Endodermal cell (in vitro differentiated cells): ENCODE measurements around the gene CCDC27. TPM values are rescaled to one million over a fixed set of nuclear protein-coding genes. Genes with fewer than 3 reads are reported as not detected.

Source experiments
- DNase-seq: peaks from one replicate; pipeline ENCODE4 v3.0.0-alpha.2; 2017
- H3K27ac ChIP-seq: 2 replicates; pipeline ENCODE4 v1.5.1; 2013; ENCODE audit warnings: mild to moderate bottlenecking, low read depth, low read length, moderate library complexity
- H3K27me3 ChIP-seq: 2 replicates; pipeline ENCODE4 v1.6.1; 2013; ENCODE audit warnings: mild to moderate bottlenecking, low read length, moderate library complexity; ENCODE audit not compliant: insufficient read depth, control insufficient read depth, poor library complexity, severe bottlenecking
- H3K36me3 ChIP-seq: 2 replicates; pipeline ENCODE4 v1.7.0; 2013; ENCODE audit warnings: mild to moderate bottlenecking, low read length, moderate library complexity; ENCODE audit not compliant: control insufficient read depth, insufficient read depth
- H3K4me1 ChIP-seq: one replicate; pipeline ENCODE4 v1.7.0; 2013; ENCODE audit warnings: low read length; ENCODE audit not compliant: control insufficient read depth, insufficient read depth
- H3K4me3 ChIP-seq: 2 replicates; pipeline ENCODE4 v1.5.1; 2013; ENCODE audit warnings: mild to moderate bottlenecking, low read length, moderate library complexity
- H3K9ac ChIP-seq: 2 replicates; pipeline ENCODE4 v1.6.1; 2013; ENCODE audit warnings: mild to moderate bottlenecking, low read length, moderate library complexity; ENCODE audit not compliant: poor library complexity, severe bottlenecking; ENCODE audit errors: extremely low read depth
- H3K9me3 ChIP-seq: 2 replicates; pipeline ENCODE4 v1.6.1; 2013; ENCODE audit warnings: mild to moderate bottlenecking, low read length, moderate library complexity; ENCODE audit not compliant: control insufficient read depth
- H3K27ac Mint-ChIP-seq: 2 replicates; pipeline ENCODE4 v1.8.0; 2020; ENCODE audit warnings: mixed read lengths
- H3K27me3 Mint-ChIP-seq: 2 replicates; pipeline ENCODE4 v1.8.0; 2021; ENCODE audit warnings: mild to moderate bottlenecking, mixed read lengths; ENCODE audit not compliant: insufficient read depth
- H3K36me3 Mint-ChIP-seq: 2 replicates; pipeline ENCODE4 v1.8.0; 2020; ENCODE audit warnings: low read depth, mixed read lengths
- H3K4me1 Mint-ChIP-seq: 2 replicates; pipeline ENCODE4 v1.8.0; 2020; ENCODE audit warnings: mixed read lengths
- H3K4me3 Mint-ChIP-seq: 2 replicates; pipeline ENCODE4 v1.8.0; 2020; ENCODE audit warnings: mild to moderate bottlenecking, moderate library complexity, mixed read lengths
- H3K9me3 Mint-ChIP-seq: 2 replicates; pipeline ENCODE4 v1.8.0; 2020; ENCODE audit warnings: mild to moderate bottlenecking, mixed read lengths
- CTCF ChIP-seq: fragments of 200-600 bp; sonication (generic); conservative IDR thresholded peaks from 2 replicates; pipeline ENCODE4 v1.5.0; 2021; ENCODE audit warnings: antibody characterized with exemption, mild to moderate bottlenecking
- WGBS, 2 experiments: methylation state at CpG; one replicate each; pipeline versions ENCODE4 v1.1.5 to v1.1.7; 2013; ENCODE audit warnings: missing lambda C conversion rate in 2 of 2, mixed read lengths in 1 of 2; ENCODE audit not compliant: insufficient coverage in 1 of 2, insufficient read length in 1 of 2; 5-methylcytosine and 5-hydroxymethylcytosine counted together
- total RNA-seq, 2 donors: library from RNA; stranded (reverse); fragmentation: NEBNext Ultra II Directional in 1 of 2; extraction: Animal tissue kit (Norgen Biotek cat#: 25700) in 1 of 2; gene quantifications; 2 replicates in 1 of 2; 3 replicates in 1 of 2; pipeline ENCODE4 v1.2.1, GENCODE V29; 2021

The CCDC27 gene
- total RNA-seq, 2 donors from 2014 or later = not detected

GRCh38 chr1:3730543-3731247 is 21.6 kb upstream of the CCDC27 start:
- Mint-ChIP-seq H3K27me3 (peaks cover 4% of the 10 kb centered on the region), H3K27ac (no peak overlapping the region), H3K4me1 (no peaks in the 10 kb centered on the region), H3K9me3 (no peaks in the 10 kb centered on the region), H3K4me3 (no peak overlapping the region), H3K36me3 (peaks cover under 1% of the 10 kb centered on the region)
- no peak overlapping the region for H3K4me3 ChIP-seq
- H3K27me3 ChIP-seq = no peaks in the 10 kb centered on the region
- no peak overlapping the region for H3K27ac ChIP-seq
- no peaks in the 10 kb centered on the region for H3K4me1 ChIP-seq
- H3K9ac ChIP-seq = no peak overlapping the region
- no peaks in the 10 kb centered on the region for H3K36me3 ChIP-seq
- whole genome bisulfite sequencing, 2 experiments = 93 to 94% methylated on average over 21 to 25 of the region's 25 CpGs
- no peaks in the 10 kb centered on the region for H3K9me3 ChIP-seq
- TF ChIP-seq CTCF = no peak
- no peak for DNase-seq

GRCh38 chr1:3731583-3732433 is 20.4 kb upstream of the CCDC27 start:
- H3K9ac ChIP-seq = no peak overlapping the region

More at GRCh38 chr1:3731583-3732433, 20.4 kb upstream of the CCDC27 start:
- 82 to 84% methylated on average over 16 to 25 of the region's 25 CpGs for WGBS, 2 experiments
- H3K36me3 ChIP-seq = peaks cover 7% of the 10 kb centered on the region
- no peaks in the 10 kb centered on the region for H3K4me1 ChIP-seq
- H3K4me3 ChIP-seq = no peak overlapping the region
- TF ChIP-seq CTCF = no peak
- no peak for DNase-seq
- Mint-ChIP-seq H3K36me3 (peaks cover 5% of the 10 kb centered on the region), H3K27ac (no peak overlapping the region), H3K9me3 (no peaks in the 10 kb centered on the region), H3K4me3 (no peak overlapping the region), H3K4me1 (no peaks in the 10 kb centered on the region), H3K27me3 (peaks cover 4% of the 10 kb centered on the region)
- no peak overlapping the region for H3K27ac ChIP-seq
- no peaks in the 10 kb centered on the region for H3K9me3 ChIP-seq
- H3K27me3 ChIP-seq = no peaks in the 10 kb centered on the region
